CD4-positive, alpha-beta T cell treated with Interleukin-2 at 100 ng/mL for 4 hours (primary cell): Measurements from ENCODE around the gene PRSS33.

Experiments used
- DNase-seq: peaks from one replicate; pipeline ENCODE4 v3.0.0-alpha.2; 2020; ENCODE audit warnings: low spot score

Gene PRSS33

DNA sequence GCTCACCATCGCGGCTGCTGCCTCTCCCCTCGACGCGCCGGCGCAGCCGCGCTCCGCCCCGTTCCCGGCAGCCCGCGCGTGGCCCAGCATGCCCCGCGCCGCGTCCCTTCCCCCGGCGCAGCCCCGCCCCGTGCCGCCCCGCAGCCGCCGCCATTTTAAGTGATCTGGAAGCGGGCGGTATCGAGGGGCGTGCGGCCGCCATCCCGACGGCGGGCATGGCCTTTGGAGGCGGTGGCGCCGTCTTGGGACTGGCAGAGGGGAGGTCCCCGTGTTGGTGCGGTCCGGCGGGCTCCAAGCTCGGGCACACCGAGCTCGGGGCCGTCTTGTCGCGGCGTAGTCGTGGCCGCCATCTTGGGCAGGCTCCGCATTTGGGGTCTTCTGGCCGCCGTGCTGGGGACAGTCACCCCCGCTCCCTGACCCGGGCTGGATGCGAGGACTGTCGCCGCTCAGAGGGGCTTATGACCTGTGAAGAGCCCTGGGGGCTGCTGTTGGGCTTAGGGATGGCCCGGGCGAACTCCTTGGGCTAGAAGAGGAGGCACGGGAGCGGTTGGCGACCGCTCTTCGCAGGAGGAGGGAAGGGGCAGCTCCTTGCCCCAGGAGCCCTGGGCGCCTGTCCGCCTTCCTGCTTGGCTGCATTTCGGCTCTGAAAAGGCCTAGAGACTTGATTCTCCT is 10.0 kb downstream of the PRSS33 start, which contains the start of gene ELOB:
TSS of gene ELOB (minus strand) at position 50 of the 672 bp plus-strand sequence. CDS start at position 9, 41 bp downstream.
- peak; percentile 88 for DNase-seq

- no peak for DNase-seq
Observed at GRCh38 chr16:2776500-2777139, 10.7 kb downstream of the PRSS33 start.

DNA sequence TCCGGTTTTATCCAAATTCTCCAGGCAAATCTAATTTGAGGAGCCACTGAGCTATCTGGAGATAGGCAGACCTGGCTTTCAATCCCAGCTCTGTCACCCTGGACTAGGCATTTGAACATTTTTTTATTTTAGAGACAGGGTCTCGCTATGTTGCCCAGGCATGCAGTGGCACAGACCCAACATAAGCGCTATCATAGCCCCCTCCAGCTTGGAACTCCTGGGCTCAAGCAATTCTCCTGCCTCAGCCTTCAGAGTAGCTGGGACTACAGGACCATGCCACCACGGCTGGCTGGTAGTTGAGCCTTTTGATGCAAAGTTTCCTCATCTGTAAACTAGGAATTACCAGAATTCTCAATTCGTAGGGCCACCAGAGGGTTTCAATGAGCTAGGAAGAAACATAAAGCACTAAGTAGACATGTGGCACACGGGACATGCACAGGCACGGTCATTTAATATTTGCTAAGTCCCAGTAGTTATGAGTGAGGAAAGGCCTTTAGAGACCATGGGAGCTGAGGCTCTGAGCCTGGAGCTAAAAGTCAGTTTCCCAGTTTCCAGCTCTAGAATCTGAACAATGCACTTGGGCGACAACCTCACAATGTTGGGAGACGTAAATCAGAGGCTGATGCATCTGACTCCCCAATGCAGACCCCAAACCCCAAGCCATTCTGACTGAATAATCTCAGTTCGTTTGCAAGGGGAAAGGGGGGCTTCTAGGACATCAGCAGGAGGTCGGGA is 11.4 kb downstream of the PRSS33 start:
- DNase-seq, result no peak

GRCh38 chr16:2775131-2775716 is 12.1 kb downstream of the PRSS33 start:
- no peak for DNase-seq

GRCh38 chr16:2774161-2774891 is 13.0 kb downstream of the PRSS33 start:
- DNase-seq, result no peak

DNA sequence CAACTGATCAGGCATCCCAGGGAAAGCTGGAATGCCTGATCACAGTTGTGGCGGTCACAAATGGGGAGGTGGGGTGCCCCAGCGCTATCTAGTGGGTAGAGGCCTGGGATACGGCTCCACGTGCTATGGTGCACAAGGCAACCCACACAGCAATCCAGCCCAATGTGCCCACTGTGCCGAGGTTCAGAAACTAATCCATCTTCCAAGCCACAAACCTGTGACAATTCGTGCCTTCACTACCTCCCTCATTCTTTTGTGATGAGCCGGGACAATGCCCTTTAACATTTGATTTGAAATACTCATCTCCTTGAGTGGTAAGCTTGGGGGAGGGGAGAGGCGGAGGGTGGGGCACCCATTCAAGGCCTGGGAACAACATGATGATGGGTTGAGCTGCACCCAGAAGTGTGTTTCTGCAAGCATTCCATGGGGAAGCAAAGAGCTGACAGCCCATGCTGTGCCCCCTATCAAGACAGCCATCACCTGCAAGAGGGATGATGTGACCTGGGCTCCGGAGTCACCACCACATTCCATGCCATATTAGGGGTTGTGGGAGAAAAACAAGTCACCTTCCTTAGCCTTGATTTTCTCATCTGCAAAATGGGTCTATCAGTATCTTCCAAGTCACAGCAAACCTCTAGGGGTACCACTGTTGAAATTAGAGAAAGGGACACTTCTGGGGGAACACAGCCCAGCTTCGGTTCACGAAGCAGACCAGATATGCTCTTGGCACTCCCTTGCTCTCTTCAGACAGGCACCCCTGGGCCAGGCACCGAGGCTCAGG is 14.0 kb downstream of the PRSS33 start:
- no peak for DNase-seq

GRCh38 chr16:2771496-2772402 is 15.6 kb downstream of the PRSS33 start:
- no peak for DNase-seq

GRCh38 chr16:2770057-2770951 is 17.1 kb downstream of the PRSS33 start:
- no peak for DNase-seq

DNA sequence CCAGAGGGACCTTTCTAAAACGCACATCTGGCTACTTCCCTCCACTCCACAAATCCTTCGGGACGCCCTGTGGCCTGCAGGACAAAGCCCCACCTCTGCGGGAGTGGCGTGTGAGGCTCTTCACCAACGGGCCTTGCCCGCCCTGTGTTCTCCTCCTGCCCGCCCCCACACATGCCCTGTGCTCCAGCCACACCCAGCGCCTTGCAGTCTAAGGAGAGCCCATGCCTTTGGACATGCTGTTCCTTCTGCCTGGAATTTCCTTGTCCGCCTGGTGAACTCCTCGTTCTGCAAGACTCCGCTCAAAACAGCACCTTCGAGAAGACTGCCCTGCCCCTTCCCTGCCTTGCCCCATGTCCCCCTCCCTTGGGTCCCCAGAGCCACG is 17.7 kb downstream of the PRSS33 start:
- no peak for DNase-seq

DNA sequence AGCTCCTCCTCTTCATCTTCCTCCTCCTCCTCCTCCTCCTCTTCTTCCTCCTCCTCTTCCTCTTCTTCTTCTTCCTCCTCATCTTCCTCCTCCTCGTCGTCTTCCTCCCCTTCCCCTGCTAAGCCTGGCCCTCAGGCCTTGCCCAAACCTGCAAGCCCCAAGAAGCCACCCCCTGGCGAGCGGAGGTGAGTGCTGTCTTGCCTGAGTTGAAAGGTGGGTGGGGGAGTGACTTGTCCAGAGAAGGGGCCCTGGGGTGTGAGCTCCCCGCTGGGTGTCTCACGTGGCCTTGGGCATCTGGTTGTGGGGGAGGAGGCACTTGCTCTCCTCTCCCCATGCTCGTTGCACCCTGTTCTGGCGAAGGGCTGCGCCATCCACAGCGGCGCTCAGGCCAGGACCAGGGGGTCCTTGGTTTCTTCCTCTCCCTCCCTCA is 18.2 kb downstream of the PRSS33 start:
- DNase-seq, result no peak

- no peak for DNase-seq
Observed at GRCh38 chr16:2768403-2769089, 18.8 kb downstream of the PRSS33 start.

- no peak for DNase-seq
Observed at GRCh38 chr16:2767891-2768290, 19.5 kb downstream of the PRSS33 start.

DNA sequence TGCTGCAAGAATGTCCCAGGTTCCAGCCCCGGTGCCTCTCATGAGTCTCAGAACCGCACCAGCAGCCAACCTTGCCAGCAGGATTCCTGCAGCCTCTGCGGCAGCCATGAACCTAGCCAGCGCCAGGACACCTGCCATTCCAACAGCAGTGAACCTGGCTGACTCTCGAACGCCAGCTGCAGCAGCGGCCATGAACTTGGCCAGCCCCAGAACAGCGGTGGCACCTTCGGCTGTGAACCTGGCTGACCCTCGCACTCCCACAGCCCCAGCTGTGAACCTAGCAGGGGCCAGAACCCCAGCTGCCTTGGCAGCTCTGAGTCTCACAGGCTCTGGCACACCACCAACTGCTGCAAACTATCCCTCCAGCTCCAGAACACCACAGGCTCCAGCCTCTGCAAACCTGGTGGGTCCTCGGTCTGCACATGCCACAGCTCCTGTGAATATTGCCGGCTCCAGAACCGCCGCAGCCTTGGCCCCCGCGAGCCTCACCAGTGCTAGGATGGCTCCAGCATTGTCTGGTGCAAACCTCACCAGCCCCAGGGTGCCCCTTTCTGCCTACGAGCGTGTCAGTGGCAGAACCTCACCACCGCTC is 20.1 kb downstream of the PRSS33 start:
- no peak for DNase-seq

DNA sequence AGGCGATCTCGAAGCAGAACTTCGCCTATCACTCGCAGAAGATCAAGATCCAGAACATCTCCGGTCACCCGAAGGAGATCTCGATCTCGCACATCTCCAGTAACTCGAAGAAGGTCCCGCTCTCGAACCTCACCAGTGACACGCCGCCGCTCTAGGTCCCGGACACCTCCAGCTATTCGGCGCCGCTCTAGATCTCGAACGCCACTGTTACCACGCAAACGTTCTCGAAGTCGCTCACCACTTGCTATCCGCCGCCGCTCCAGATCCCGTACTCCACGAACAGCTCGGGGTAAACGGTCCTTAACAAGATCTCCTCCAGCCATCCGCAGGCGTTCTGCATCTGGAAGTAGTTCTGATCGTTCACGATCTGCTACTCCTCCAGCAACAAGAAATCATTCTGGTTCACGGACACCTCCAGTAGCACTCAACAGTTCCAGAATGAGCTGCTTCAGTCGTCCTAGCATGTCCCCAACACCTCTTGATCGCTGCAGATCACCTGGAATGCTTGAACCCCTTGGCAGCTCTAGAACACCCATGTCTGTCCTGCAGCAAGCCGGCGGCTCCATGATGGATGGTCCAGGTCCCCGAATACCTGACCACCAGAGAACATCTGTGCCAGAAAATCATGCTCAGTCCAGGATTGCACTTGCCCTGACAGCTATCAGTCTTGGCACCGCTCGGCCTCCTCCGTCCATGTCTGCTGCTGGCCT is 20.8 kb downstream of the PRSS33 start:
- DNase-seq, result no peak

GRCh38 chr16:2765462-2766404 is 21.6 kb downstream of the PRSS33 start:
- no peak for DNase-seq

DNA sequence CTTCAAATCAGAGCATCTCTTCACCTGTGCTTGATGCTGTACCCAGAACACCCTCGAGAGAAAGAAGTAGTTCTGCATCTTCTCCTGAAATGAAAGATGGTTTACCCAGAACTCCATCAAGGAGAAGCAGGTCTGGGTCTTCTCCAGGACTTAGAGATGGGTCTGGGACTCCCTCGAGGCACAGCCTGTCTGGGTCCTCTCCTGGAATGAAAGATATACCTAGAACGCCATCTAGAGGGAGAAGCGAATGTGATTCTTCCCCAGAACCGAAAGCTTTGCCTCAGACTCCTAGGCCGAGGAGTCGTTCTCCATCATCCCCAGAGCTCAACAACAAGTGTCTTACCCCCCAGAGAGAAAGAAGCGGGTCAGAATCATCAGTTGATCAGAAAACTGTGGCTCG is 22.6 kb downstream of the PRSS33 start:
- DNase-seq, result no peak
